Measurements from ENCODE around the gene TRIP11. TPM values are rescaled to one million over a fixed set of nuclear protein-coding genes. Genes with fewer than 3 reads are reported as not detected.

TRIP11 gene
- total RNA-seq, 1 experiment from 2014 or later = 37.4 TPM

DNA sequence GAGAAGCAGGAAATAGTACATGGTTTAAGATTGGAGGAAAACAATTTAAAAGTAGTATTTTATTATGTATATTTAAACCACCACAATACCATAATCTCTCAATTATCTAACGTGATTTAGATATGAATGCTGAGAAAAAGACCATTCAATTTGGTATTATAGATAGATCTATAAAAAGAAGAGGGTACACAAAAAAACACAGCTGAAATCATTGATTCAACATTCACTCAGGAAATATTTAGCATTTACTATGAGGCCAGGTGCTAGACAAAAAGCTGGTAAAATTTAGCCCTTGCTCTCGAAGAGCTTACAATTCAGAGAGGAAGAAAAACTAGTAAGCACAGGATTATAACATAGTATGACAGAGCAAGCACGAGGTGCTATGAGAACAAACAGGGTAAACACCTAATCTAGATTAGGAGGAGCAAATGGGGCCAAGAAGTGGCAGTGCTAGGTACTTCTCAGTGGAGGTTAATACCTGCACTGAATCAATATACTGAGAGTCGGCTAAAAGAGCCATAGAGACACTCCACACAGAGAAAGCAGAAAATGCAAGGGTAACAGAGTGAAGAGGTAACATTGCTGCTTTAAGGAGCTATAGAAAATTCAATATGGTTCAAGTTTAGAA, 27.6 kb downstream of the TRIP11 start:
- POLR2A ChIA-PET = interaction anchor here (1.6 kb wide), 1 partner anchor 27 kb away, joined by 6 read pairs; the partner anchor contains the start of gene TRIP11
- Histone ChIP-seq H3K4me1 (ENCODE audit: control insufficient read depth in 1 of 2, insufficient read depth in 2 of 2, low read length in 2 of 2) (no peaks in the 10 kb centered on the region), H3K9me3 (ENCODE audit: control insufficient read depth in 1 of 2, insufficient read depth in 1 of 2, low read depth in 1 of 2, low read length in 2 of 2) (no peaks in the 10 kb centered on the region), H3K9ac (ENCODE audit: low read length) (no peak overlapping the region), H3K27ac (ENCODE audit: low read depth, low read length) (no peak overlapping the region), H3K4me2 (ENCODE audit: low read length) (no peak overlapping the region), H3K36me3 (ENCODE audit: control insufficient read depth in 1 of 2, insufficient read depth in 2 of 2, low read length in 2 of 2) (peaks cover 16 to 18% of the 10 kb centered on the region in 2 experiments), H2AFZ (ENCODE audit: low read depth, low read length, poor library complexity, severe bottlenecking) (no peak overlapping the region), H3K4me3 (replicated peaks in 1 of 2; ENCODE audit: low read depth in 1 of 2, low read length in 2 of 2) (no peak overlapping the region), H3K79me2 (ENCODE audit: insufficient read depth, low read length) (no peaks in the 10 kb centered on the region), H3K27me3 (ENCODE audit: insufficient read depth, low read length) (no peaks in the 10 kb centered on the region), H3K9me2 (ENCODE audit: insufficient read depth) (no peaks in the 10 kb centered on the region), H4K20me1 (ENCODE audit: insufficient read depth) (no peaks in the 10 kb centered on the region)
- TF ChIP-seq FOSL1 (IDR thresholded peaks at IDR 0.05; ENCODE audit: low read depth) = no peak
- no peak for TF ChIP-seq EZH2 (IDR thresholded peaks at IDR 0.05)
- TF ChIP-seq EGR1 (IDR thresholded peaks at IDR 0.05; ENCODE audit: low read depth) = no peak
- no peak for TF ChIP-seq ZNF274 (IDR thresholded peaks at IDR 0.05; ENCODE audit: low read depth, low read length)
- CTCF ChIA-PET = interaction anchor here (1.1 kb wide), 1 partner anchor 15 kb away, joined by 5 read pairs; no protein-coding TSS in a partner anchor
- RAD21 ChIA-PET (ENCODE audit: low non-redundant PET in 1 of 2, low total read pairs in 2 of 2, uncharacterized antibody in 2 of 2, unreplicated experiment in 2 of 2) = no interaction called here
- no peak for DNase-seq (ENCODE audit: low read depth, low spot score)
- BruUV-seq (replicated peaks) = no TSS peak
- no peak for ATAC-seq
- intact Hi-C loops (cut with micrococcal nuclease) = no loop called here

DNA sequence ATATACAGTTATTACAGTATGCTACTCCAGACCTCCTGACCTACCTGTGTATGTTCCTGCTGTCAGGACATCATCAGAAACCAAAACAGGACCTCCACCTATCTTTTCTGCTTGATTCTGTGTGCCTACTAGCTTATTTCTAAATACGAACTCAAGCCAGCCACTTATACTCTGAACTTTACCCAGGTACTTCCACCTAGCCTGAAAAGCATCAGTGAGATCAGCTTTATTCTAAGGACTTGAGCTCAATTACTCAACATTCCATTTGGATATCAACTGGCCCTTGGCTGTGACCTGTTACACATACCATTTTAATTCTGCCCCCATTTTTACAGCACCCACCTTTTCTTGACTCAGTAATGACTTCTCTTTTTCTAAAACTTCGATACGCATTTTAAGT, 29.2 kb downstream of the TRIP11 start:
- ChIA-PET RAD21 (ENCODE audit: low non-redundant PET in 1 of 2, low total read pairs in 2 of 2, uncharacterized antibody in 2 of 2, unreplicated experiment in 2 of 2) (no interaction called here), CTCF (no interaction called here), POLR2A (no interaction called here)
- TF ChIP-seq FOSL1 (IDR thresholded peaks at IDR 0.05; ENCODE audit: low read depth) = no peak
- no peak for TF ChIP-seq SIN3A (IDR thresholded peaks at IDR 0.05; ENCODE audit: low read depth)
- no peak for TF ChIP-seq EZH2 (IDR thresholded peaks at IDR 0.05)
- TF ChIP-seq, protein P1, sequence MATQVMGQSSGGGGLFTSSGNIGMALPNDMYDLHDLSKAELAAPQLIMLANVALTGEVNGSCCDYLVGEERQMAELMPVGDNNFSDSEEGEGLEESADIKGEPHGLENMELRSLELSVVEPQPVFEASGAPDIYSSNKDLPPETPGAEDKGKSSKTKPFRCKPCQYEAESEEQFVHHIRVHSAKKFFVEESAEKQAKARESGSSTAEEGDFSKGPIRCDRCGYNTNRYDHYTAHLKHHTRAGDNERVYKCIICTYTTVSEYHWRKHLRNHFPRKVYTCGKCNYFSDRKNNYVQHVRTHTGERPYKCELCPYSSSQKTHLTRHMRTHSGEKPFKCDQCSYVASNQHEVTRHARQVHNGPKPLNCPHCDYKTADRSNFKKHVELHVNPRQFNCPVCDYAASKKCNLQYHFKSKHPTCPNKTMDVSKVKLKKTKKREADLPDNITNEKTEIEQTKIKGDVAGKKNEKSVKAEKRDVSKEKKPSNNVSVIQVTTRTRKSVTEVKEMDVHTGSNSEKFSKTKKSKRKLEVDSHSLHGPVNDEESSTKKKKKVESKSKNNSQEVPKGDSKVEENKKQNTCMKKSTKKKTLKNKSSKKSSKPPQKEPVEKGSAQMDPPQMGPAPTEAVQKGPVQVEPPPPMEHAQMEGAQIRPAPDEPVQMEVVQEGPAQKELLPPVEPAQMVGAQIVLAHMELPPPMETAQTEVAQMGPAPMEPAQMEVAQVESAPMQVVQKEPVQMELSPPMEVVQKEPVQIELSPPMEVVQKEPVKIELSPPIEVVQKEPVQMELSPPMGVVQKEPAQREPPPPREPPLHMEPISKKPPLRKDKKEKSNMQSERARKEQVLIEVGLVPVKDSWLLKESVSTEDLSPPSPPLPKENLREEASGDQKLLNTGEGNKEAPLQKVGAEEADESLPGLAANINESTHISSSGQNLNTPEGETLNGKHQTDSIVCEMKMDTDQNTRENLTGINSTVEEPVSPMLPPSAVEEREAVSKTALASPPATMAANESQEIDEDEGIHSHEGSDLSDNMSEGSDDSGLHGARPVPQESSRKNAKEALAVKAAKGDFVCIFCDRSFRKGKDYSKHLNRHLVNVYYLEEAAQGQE (IDR thresholded peaks at IDR 0.05; ENCODE audit: low read depth) = no peak
- TF ChIP-seq ELF1 (IDR thresholded peaks at IDR 0.05; ENCODE audit: borderline replicate concordance, low read depth) = no peak
- TF ChIP-seq SP1 (IDR thresholded peaks at IDR 0.05; ENCODE audit: low read depth) = no peak
- no TSS peak for BruUV-seq (replicated peaks)
- Histone ChIP-seq H3K4me3 (replicated peaks in 1 of 2; ENCODE audit: low read depth in 1 of 2, low read length in 2 of 2) (no peak overlapping the region), H3K9me3 (ENCODE audit: control insufficient read depth in 1 of 2, insufficient read depth in 1 of 2, low read depth in 1 of 2, low read length in 2 of 2) (no peaks in the 10 kb centered on the region), H2AFZ (ENCODE audit: low read depth, low read length, poor library complexity, severe bottlenecking) (no peak overlapping the region), H3K9me2 (ENCODE audit: insufficient read depth) (no peaks in the 10 kb centered on the region), H3K27me3 (ENCODE audit: insufficient read depth, low read length) (no peaks in the 10 kb centered on the region), H3K4me1 (ENCODE audit: control insufficient read depth in 1 of 2, insufficient read depth in 2 of 2, low read length in 2 of 2) (no peaks in the 10 kb centered on the region), H3K79me2 (ENCODE audit: insufficient read depth, low read length) (no peaks in the 10 kb centered on the region), H4K20me1 (ENCODE audit: insufficient read depth) (no peaks in the 10 kb centered on the region), H3K9ac (ENCODE audit: low read length) (no peak overlapping the region), H3K4me2 (ENCODE audit: low read length) (no peak overlapping the region), H3K27ac (ENCODE audit: low read depth, low read length) (no peak overlapping the region), H3K36me3 (ENCODE audit: control insufficient read depth in 1 of 2, insufficient read depth in 2 of 2, low read length in 2 of 2) (peaks cover 21 to 22% of the 10 kb centered on the region in 2 experiments)
- DNase-seq (ENCODE audit: low read depth, low spot score) (no peak), ATAC-seq (no peak)
- intact Hi-C loops (cut with micrococcal nuclease) = no loop called here

Measured in HCT116 (cell line).